Skeletal muscle tissue (tissue), 4 donors: Measurements from ENCODE around the gene MRPL23. TPM values are rescaled to one million over a fixed set of nuclear protein-coding genes. Genes with fewer than 3 reads are reported as not detected.
"Not testable (repeated sequence)": the region's sequence is repeated elsewhere in the genome, so short reads cannot be mapped to it uniquely, and the experiment has no call there.

Experiments used
- H3K27ac ChIP-seq: one replicate; pipeline ENCODE4 v1.7.0; 2013; ENCODE audit warnings: mild to moderate bottlenecking, low read depth, low read length, inconsistent platforms
- H3K27me3 ChIP-seq, 3 donors: one replicate each; pipeline ENCODE4 v1.7.0; 2013; ENCODE audit warnings: low read length in 3 of 3; ENCODE audit not compliant: control insufficient read depth in 3 of 3, insufficient read depth in 3 of 3
- H3K36me3 ChIP-seq, 3 donors: one replicate each; pipeline ENCODE4 v1.7.0; 2013; ENCODE audit warnings: low read length in 3 of 3; ENCODE audit not compliant: control insufficient read depth in 3 of 3, insufficient read depth in 3 of 3
- H3K4me1 ChIP-seq, 3 donors: one replicate each; pipeline ENCODE4 v1.7.0; 2013; ENCODE audit warnings: low read length in 3 of 3, mild to moderate bottlenecking in 3 of 3; ENCODE audit not compliant: control insufficient read depth in 3 of 3, insufficient read depth in 3 of 3
- H3K4me3 ChIP-seq, 3 donors: one replicate each; pipeline ENCODE4 v1.7.0; 2013; ENCODE audit warnings: low read length in 3 of 3
- H3K9ac ChIP-seq, 3 donors: one replicate each; pipeline ENCODE4 v1.7.0; 2013; ENCODE audit warnings: low read length in 3 of 3, mild to moderate bottlenecking in 3 of 3, moderate library complexity in 2 of 3, low read depth in 1 of 3
- H3K9me3 ChIP-seq, 3 donors: one replicate each; pipeline ENCODE4 v1.7.0; 2013; ENCODE audit warnings: low read length in 3 of 3; ENCODE audit not compliant: control insufficient read depth in 3 of 3
- total RNA-seq: library from RNA; depleted of rRNA; stranded (reverse); fragments of >200 nt; gene quantifications from one replicate; pipeline ENCODE4 v1.2.3, GENCODE V29; 2014
- donor health status: Osteomylitis.

MRPL23 gene
- total RNA-seq, 1 donor from 2014 or later, result 12.0 TPM

GRCh38 chr11:1938343-1939005 lies 8.7 kb upstream of the MRPL23 start:
- peak overlapping the region in 2 of 3 donors; percentile 43 to 54 for H3K9ac ChIP-seq
- no peaks in the 10 kb centered on the region for H3K27me3 ChIP-seq
- peaks cover 9 to 46% (median 17%) of the 10 kb centered on the region in 3 donors for H3K4me1 ChIP-seq
- H3K27ac ChIP-seq, result peak overlapping the region; percentile 58
- no peak overlapping the region for H3K4me3 ChIP-seq
- peaks cover 31 to 38% (median 38%) of the 10 kb centered on the region in 3 donors for H3K36me3 ChIP-seq
- H3K9me3 ChIP-seq, result no peaks in the 10 kb centered on the region

- Histone ChIP-seq H3K27ac (peak overlapping the region; percentile 58), H3K9me3 (no peaks in the 10 kb centered on the region), H3K9ac (peak overlapping the region in 2 of 3 donors; percentile 43 to 54), H3K4me3 (no peak overlapping the region), H3K4me1 (peaks cover 9 to 40% (median 22%) of the 10 kb centered on the region in 3 donors), H3K36me3 (peaks cover 24 to 32% (median 31%) of the 10 kb centered on the region in 3 donors), H3K27me3 (no peaks in the 10 kb centered on the region)
These were observed 8.0 kb upstream of the MRPL23 start for GRCh38 chr11:1939006-1939625.

- Histone ChIP-seq H3K4me1 (peaks cover 9 to 33% (median 21%) of the 10 kb centered on the region in 3 donors), H3K36me3 (peaks cover 19 to 25% (median 25%) of the 10 kb centered on the region in 3 donors), H3K27ac (peak overlapping the region; percentile 58)
- not testable (repeated sequence) for H3K4me3 ChIP-seq, H3K9ac ChIP-seq, H3K27me3 ChIP-seq, H3K9me3 ChIP-seq
These were observed 7.3 kb upstream of the MRPL23 start for GRCh38 chr11:1939788-1940187.

GRCh38 chr11:1942558-1943260 lies 4.4 kb upstream of the MRPL23 start:
- H3K27ac ChIP-seq, result no peak overlapping the region
- H3K4me3 ChIP-seq, result no peak overlapping the region
- no peaks in the 10 kb centered on the region for H3K9me3 ChIP-seq
- peaks cover 0 to 2% (median under 1%) of the 10 kb centered on the region in 3 donors for H3K36me3 ChIP-seq
- no peaks in the 10 kb centered on the region for H3K27me3 ChIP-seq
- no peak overlapping the region for H3K9ac ChIP-seq
- peaks cover 9 to 21% (median 17%) of the 10 kb centered on the region in 3 donors for H3K4me1 ChIP-seq

GRCh38 chr11:1943576-1943975 lies 3.6 kb upstream of the MRPL23 start:
- no peaks in the 10 kb centered on the region for H3K36me3 ChIP-seq
- H3K27me3 ChIP-seq, result no peaks in the 10 kb centered on the region
- H3K4me3 ChIP-seq, result no peak overlapping the region
- no peaks in the 10 kb centered on the region for H3K9me3 ChIP-seq
- no peak overlapping the region for H3K9ac ChIP-seq
- no peak overlapping the region for H3K27ac ChIP-seq
- peaks cover 9 to 21% (median 12%) of the 10 kb centered on the region in 3 donors for H3K4me1 ChIP-seq

- Histone ChIP-seq H3K4me1 (peaks cover 5 to 17% (median 8%) of the 10 kb centered on the region in 3 donors), H3K9ac (no peak overlapping the region), H3K4me3 (no peak overlapping the region), H3K9me3 (no peaks in the 10 kb centered on the region), H3K36me3 (no peaks in the 10 kb centered on the region), H3K27ac (no peak overlapping the region), H3K27me3 (no peaks in the 10 kb centered on the region)
These were observed 3.2 kb upstream of the MRPL23 start for GRCh38 chr11:1943977-1944376.

- Histone ChIP-seq H3K9me3 (no peaks in the 10 kb centered on the region), H3K27me3 (no peaks in the 10 kb centered on the region), H3K4me3 (no peak overlapping the region), H3K27ac (no peak overlapping the region), H3K4me1 (peaks cover 0 to 8% (median under 1%) of the 10 kb centered on the region in 3 donors), H3K36me3 (no peaks in the 10 kb centered on the region), H3K9ac (no peak overlapping the region)
These were observed 583 bp downstream of the MRPL23 start for GRCh38 chr11:1947592-1948237.

GRCh38 chr11:1948389-1948788 lies 1.3 kb downstream of the MRPL23 start:
- Histone ChIP-seq H3K4me1 (peaks cover 0 to 7% (median 0%) of the 10 kb centered on the region in 3 donors), H3K9me3 (no peaks in the 10 kb centered on the region), H3K9ac (no peak overlapping the region), H3K36me3 (no peaks in the 10 kb centered on the region), H3K27me3 (no peaks in the 10 kb centered on the region), H3K27ac (no peak overlapping the region), H3K4me3 (no peak overlapping the region)

- Histone ChIP-seq H3K9ac (no peak overlapping the region), H3K4me3 (no peak overlapping the region), H3K27ac (no peak overlapping the region), H3K9me3 (no peaks in the 10 kb centered on the region), H3K27me3 (no peaks in the 10 kb centered on the region), H3K36me3 (no peaks in the 10 kb centered on the region), H3K4me1 (no peaks in the 10 kb centered on the region)
These were observed 2.2 kb downstream of the MRPL23 start for GRCh38 chr11:1949302-1949701.
